ENCODE results near the gene UVRAG.

DNA sequence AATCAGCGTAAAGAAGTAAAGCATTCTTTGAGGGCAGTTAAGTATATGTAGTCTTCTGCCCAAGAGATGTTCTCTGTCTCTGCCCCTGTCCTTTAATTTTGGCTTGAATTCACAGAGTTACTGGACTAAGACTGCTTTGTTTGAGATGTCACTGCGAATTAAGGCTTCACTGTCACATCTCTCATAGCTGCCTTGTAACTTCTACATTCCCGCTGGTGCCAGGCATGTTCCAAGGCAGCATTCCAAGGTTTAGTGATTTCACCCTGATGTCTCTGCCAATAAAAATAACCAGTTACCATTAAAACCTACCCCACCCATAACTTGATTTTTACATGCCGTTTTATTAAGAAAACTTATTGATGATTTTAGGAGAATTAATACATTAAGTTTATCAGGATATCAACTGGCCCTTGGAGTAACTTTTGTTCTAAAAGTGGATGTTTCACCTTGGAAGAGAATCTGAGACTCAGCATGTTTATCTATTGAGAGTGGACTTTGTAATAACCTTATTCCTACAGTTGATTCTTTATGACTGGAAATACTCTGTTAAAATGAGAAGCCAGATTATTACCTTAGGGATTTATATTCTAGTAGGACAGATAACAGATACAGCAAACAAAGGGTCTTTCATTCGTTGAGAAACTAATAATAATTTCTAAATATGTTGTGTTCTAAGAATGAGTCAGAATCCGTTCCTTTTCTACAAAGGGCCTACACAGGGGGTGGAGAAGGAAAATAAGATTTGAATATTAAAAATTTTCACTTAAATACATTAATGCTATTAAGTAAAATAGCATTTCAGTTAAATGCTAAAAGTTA lies 110.2 kb downstream of the UVRAG start:
- TF ChIP-seq, protein P1, sequence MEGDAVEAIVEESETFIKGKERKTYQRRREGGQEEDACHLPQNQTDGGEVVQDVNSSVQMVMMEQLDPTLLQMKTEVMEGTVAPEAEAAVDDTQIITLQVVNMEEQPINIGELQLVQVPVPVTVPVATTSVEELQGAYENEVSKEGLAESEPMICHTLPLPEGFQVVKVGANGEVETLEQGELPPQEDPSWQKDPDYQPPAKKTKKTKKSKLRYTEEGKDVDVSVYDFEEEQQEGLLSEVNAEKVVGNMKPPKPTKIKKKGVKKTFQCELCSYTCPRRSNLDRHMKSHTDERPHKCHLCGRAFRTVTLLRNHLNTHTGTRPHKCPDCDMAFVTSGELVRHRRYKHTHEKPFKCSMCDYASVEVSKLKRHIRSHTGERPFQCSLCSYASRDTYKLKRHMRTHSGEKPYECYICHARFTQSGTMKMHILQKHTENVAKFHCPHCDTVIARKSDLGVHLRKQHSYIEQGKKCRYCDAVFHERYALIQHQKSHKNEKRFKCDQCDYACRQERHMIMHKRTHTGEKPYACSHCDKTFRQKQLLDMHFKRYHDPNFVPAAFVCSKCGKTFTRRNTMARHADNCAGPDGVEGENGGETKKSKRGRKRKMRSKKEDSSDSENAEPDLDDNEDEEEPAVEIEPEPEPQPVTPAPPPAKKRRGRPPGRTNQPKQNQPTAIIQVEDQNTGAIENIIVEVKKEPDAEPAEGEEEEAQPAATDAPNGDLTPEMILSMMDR (IDR thresholded peaks at IDR 0.05): no peak
- TF ChIP-seq POLR2A (IDR thresholded peaks at IDR 0.05): no peak
